ENCODE results near the gene ZBTB8A. TPM values are rescaled to one million over a fixed set of nuclear protein-coding genes. Genes with fewer than 3 reads are reported as not detected.

The ZBTB8A gene
- total and polyA plus RNA-seq, 2 of the 13 experiments (the other 11 are each of a cell fraction or from before 2014, with no cell fraction given): 1.3 to 3.7 TPM

- peak; percentile 3; the same call in 1 of the 2 replicates for TF ChIP-seq ZNF563 (CRISPR knock-in tag; IDR thresholded peaks at IDR 0.05)
- TF ChIP-seq ZNF34 (CRISPR knock-in tag; IDR thresholded peaks at IDR 0.05; ENCODE audit: borderline replicate concordance): no peak
- TF ChIP-seq MAFG (CRISPR knock-in tag; IDR thresholded peaks at IDR 0.05): no peak
- no peak for TF ChIP-seq ZNF629 (CRISPR knock-in tag; conservative IDR thresholded peaks at IDR 0.05)
- no peak for TF ChIP-seq SMARCC2 (IDR thresholded peaks at IDR 0.05)
- no peak for TF ChIP-seq ZBTB8A (CRISPR knock-in tag; IDR thresholded peaks at IDR 0.05; ENCODE audit: borderline replicate concordance, low read depth)
- no peak for TF ChIP-seq KDM3A (CRISPR knock-in tag; IDR thresholded peaks at IDR 0.05; ENCODE audit: low read depth)
- no peak for TF ChIP-seq ZGPAT (CRISPR knock-in tag; IDR thresholded peaks at IDR 0.05)
- no peak for TF ChIP-seq NFE2 (CRISPR knock-in tag; IDR thresholded peaks at IDR 0.05)
- TF ChIP-seq SMAD1 (CRISPR knock-in tag; IDR thresholded peaks at IDR 0.05; ENCODE audit: borderline replicate concordance, low read depth): peak; percentile 44; the same call in 1 of the 2 replicates
- no peak for TF ChIP-seq ZNF503 (CRISPR knock-in tag; IDR thresholded peaks at IDR 0.05)
- peak; percentile 47 for TF ChIP-seq RBFOX2 (IDR thresholded peaks at IDR 0.05; ENCODE audit: low read depth, low read length)
- TF ChIP-seq ZNF318 (CRISPR knock-in tag; IDR thresholded peaks at IDR 0.05): no peak
- no peak for TF ChIP-seq NPAS2 (CRISPR knock-in tag; IDR thresholded peaks at IDR 0.05; ENCODE audit: borderline replicate concordance)
- no peak; the same call in 1 of the 2 replicates for TF ChIP-seq SAFB2 (CRISPR knock-in tag; IDR thresholded peaks at IDR 0.05; ENCODE audit: borderline replicate concordance, low read depth)
- no peak; the same call in 1 of the 2 replicates for TF ChIP-seq ZNF138 (CRISPR knock-in tag; IDR thresholded peaks at IDR 0.05; ENCODE audit: low read depth)
- no peak for TF ChIP-seq ZNF549 (CRISPR knock-in tag; IDR thresholded peaks at IDR 0.05)
These were observed 112.3 kb downstream of the ZBTB8A start (continued) for GRCh38 chr1:32651461-32652073.

All from HepG2 (cell line).